Fibroblast of skin of right quadriceps (primary cell): Measurements from ENCODE around the gene FOXJ3.
"Not testable (repeated sequence)": the region's sequence is repeated elsewhere in the genome, so short reads cannot be mapped to it uniquely, and the experiment has no call there.

Experiments
- DNase-seq: peaks from one replicate; pipeline ENCODE4 v3.0.0-alpha.2; 2013

The FOXJ3 gene

DNA sequence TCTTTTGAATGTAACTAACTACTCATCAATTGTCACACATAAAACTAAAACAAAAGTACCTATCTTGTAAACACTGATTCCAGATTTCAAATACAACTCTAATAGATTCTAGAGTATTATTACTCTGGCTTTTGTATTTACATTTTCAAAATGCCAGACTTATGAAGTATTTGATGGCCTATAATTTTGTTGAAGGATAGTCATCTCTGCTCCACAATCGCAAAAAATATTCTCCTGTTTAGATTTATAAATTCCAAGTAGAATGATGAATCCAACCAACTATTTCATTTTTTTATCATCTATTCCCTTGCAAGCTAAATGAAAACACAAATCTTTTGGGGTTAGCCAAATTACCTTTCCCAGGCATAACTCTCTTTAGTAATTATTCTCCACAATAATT is 95.5 kb downstream of the FOXJ3 start:
- no peak for DNase-seq

- no peak for DNase-seq
Measured at GRCh38 chr1:42239041-42239440, 96.0 kb downstream of the FOXJ3 start.

GRCh38 chr1:42231253-42231652 is 103.8 kb downstream of the FOXJ3 start:
- no peak for DNase-seq

DNA sequence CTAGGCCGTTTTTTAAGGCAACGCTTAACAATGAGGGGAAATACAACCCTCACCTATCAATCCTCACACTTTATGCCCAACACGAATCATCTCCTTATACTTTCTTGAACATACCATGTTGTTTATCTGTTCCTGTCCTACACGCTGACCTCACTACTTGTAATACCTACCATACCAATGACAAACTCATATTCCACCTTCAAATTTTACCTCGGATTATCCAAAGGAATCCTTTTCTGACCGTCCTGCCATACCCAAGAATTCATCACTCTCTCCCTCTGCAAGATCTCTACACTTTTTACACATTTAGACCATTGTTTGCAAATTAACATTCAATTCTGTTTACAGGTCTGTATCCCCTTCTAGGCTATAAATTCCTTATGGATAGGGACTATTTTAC is 106.1 kb downstream of the FOXJ3 start:
- no peak for DNase-seq

DNA sequence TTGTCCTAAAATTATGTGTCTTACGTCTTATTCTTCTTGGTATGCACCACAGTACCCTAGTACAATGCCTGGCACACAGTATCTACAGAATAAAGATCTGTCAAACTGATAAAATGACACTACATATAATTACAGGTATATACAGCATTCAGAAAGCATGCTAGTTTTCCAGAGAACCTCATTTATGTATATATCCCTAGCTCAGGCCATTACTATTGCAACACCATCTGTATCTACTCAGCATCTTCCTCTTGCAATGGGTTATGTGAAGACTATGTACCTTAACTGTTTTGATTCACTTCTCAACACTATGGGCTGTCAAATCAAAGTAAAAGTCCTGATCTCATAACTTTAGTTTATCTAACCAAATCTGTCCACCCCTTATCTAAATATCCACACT is 112.0 kb downstream of the FOXJ3 start:
- DNase-seq, result no peak

- DNase-seq, result peak; percentile 50
Measured at GRCh38 chr1:42221952-42222606, 113.0 kb downstream of the FOXJ3 start.

- DNase-seq, result no peak
Measured at GRCh38 chr1:42221456-42221855, 113.6 kb downstream of the FOXJ3 start.

- DNase-seq, result no peak
Measured at GRCh38 chr1:42219627-42220026, 115.4 kb downstream of the FOXJ3 start.

DNA sequence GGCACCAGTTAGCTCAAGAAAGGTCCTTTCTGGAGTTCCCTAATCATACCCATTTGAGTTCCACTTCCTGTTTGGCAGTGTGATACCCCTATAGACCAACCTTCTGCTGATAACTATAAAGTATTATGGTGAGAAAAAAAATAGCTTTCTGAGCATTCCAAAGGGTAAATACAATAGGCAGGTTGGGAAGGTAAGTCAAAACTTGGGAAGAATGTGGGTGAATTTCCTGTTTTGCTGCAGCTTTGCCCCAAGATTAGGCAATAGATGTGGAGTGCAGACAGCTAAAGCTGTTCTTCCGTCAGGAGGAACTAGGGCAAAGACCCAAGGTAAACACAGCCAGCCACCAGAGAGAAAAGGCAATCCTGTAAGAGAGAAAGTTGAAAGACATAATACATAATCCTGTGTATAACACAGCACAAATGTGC is 120.6 kb downstream of the FOXJ3 start:
- DNase-seq, result peak; percentile 32

- DNase-seq, result peak; percentile 38
Measured at GRCh38 chr1:42211224-42211623, 123.8 kb downstream of the FOXJ3 start.

DNA sequence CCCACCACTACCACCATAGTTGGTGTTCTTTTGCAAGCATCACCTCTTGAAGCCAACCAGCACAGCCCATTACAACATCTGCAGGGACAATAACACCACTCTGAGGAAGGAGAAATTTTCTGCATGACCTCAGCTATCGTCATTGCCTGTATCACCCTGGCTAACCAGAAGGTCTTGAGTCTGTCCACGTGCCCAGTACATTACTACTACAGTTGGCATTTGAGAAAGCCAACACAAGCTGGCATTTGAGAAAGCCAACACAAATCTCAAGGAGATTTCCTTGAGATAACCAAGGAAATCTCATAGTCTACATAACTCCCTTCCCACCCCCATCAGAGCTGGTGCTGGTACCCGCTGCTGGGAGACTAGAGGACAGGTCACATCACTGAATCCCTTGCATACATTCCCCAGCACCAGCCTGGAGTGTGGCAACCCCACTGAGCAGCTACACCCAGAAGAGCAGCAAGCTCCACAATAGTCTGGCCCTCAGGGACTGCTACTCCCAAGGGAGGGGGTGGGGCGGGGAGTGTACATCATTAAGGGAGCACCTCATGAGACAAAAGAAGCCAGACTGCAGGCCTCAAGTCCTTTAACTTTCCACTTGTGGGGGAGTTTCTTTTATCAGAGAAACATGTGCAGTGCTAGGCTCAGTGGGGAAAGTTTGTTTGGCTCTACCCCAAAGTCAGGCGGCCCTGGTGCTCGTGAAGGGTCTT is 124.5 kb downstream of the FOXJ3 start:
- DNase-seq, result no peak

GRCh38 chr1:42209526-42210251 is 125.3 kb downstream of the FOXJ3 start:
- DNase-seq, result no peak

DNA sequence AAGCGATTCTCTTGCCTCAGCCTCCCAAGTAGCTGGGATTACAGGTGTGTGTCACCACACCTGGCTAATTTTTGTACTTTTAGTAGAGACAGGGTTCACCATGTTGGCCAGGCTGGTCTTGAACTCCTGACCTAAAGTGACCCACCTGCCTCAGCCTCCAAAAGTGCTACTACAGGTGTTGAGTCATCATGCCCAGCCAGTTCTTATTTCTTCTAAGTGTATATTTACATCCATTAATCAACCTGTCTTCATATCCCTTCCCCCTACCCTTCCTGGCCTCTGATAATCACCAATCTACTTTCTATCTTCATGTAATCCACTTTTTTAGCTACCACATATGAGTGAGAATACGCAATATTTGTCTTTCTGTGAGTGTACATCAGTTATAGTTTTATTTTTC is 128.1 kb downstream of the FOXJ3 start:
- not testable (repeated sequence) for DNase-seq

DNA sequence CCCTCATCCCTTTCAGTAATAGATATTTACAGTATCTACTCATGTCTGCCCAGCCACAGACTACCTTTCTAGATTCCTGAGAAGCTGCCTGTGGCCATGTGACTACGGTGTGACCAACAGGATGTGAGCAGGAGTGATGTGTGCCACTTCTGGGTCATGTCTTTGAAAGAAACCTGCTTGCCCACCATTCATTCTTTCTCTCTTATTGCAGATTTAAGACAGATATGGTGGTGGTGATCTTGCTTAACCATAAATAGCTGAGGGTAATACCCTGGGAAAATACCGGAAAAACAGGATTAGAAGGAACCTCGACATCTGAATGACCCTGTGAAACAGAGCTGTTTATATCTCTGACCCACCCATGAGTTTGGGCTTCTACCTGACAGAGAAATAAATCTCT is 128.9 kb downstream of the FOXJ3 start:
- DNase-seq, result no peak

DNA sequence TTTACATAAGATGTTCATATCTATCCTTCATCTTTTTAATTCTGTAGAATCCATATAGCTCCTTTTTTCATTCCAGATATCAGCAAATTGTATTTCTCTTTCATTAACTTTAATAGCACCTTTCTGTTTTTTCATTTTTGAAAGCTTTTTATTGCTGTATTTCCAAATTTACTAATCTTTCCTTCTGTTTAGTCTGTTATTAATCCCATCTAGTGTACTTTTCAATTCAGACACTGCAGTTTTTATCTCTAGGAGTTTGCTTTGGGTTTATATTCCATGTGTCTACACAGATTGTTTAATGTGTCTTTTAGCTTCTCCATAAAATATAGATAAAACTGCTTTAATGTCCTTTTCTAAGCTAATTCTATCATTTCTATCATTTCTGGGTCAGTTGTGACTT is 133.0 kb downstream of the FOXJ3 start:
- DNase-seq, result no peak

DNA sequence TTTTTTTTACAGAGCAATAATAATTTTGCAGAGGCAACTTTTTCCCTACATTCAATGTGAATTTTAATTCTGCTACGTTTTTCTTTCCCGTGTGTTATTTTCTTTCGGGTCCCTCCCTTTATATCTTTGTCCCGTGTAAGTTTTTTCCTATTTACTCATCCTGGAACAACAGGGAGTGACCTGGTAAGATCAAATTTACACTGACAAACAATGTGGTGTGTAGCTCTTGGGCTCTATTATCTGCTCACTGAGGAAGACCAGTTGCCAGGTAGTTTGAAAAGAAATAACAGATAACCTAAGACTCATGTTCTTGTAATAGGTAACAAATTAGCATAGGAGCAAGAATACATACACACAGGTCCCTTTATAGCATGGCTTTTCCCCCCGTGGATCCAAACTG is 136.8 kb downstream of the FOXJ3 start:
- no peak for DNase-seq

DNA sequence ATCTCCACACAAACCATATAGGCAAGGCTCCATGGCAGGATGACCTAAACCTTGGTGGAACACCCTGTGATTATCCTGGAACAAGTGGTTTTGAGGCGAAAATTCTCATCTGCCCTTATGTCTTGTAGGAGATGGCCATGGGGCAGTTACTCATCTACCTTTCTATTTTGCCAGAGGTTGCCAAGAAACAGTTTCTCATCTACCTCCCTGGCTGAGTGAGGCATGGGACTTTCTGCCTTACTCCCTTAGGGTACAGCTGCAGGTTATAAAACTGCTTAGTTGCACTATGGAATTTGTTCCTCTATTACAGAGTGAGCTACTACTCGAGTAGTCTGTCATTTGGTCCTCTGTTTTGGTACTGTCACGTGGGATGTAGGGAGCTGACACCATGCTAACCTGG is 139.2 kb downstream of the FOXJ3 start:
- no peak for DNase-seq

DNA sequence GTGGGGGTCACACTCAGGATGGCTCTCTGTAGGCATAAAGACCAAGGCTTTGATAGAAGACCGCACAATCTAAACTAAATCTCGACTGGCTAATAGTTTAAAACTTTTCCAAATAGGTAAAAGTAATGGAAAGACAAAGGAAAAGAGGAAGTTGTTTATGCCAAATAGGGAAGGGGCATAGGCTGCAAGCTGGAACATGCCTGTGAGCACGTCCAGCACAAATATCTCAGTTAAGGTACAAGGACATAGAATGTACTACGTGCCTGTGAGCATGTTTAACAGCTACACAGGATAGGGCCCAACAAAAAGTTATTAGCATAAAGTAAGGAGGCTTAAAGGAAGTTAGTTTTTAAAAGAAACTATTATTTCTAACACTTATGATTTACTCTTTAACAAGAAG is 142.9 kb downstream of the FOXJ3 start:
- DNase-seq, result no peak

- DNase-seq, result no peak
Measured at GRCh38 chr1:42191319-42191718, 143.7 kb downstream of the FOXJ3 start.

GRCh38 chr1:42189931-42190853 is 144.8 kb downstream of the FOXJ3 start:
- DNase-seq, result no peak

- peak; percentile 79 for DNase-seq
Measured at GRCh38 chr1:42186152-42186551, 148.9 kb downstream of the FOXJ3 start.

- no peak for DNase-seq
Measured at GRCh38 chr1:42184616-42185015, 150.4 kb downstream of the FOXJ3 start.

DNA sequence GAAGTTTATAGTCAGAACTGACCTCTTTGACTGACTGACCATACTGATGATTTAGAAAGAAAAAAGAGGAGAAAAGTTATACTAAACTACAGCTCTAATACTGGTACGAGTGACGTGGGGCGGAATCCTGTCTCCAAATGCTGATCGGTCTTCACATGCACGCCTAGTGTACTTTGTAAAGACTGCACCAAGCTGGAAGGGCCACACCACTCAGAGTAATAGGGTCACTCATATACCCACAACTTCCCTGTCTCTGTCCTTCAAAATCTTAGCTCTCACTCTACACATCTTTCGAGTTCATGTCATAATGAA is 151.1 kb downstream of the FOXJ3 start:
- no peak for DNase-seq
